H9 (cell line): ENCODE results near the gene CST3. TPM values are rescaled to one million over a fixed set of nuclear protein-coding genes. Genes with fewer than 3 reads are reported as not detected.

Experiments used
- DNase-seq: peaks from one replicate; pipeline ENCODE4 v3.0.0-alpha.2; 2017
- H2AFZ ChIP-seq: one replicate; pipeline ENCODE4 v1.6.1; 2013; ENCODE audit warnings: mild to moderate bottlenecking, low read length, control low read depth, moderate library complexity
- H2AK5ac ChIP-seq: 2 replicates; pipeline ENCODE4 v1.6.1; 2013; ENCODE audit warnings: low read length, control low read depth, mixed read lengths; ENCODE audit not compliant: insufficient read length
- H2BK120ac ChIP-seq: one replicate; pipeline ENCODE4 v1.6.1; 2013; ENCODE audit warnings: low read depth, mild to moderate bottlenecking, low read length, control low read depth, inconsistent platforms; ENCODE audit not compliant: poor library complexity, severe bottlenecking
- H2BK12ac ChIP-seq: 2 replicates; pipeline ENCODE4 v1.6.1; 2013; ENCODE audit warnings: low read length, control low read depth, mixed read lengths, low read depth; ENCODE audit not compliant: insufficient read length
- H2BK15ac ChIP-seq: 2 replicates; pipeline ENCODE4 v1.6.1; 2013; ENCODE audit warnings: low read depth, low read length, control low read depth
- H2BK20ac ChIP-seq: one replicate; pipeline ENCODE4 v1.6.1; 2013; ENCODE audit warnings: low read depth, mild to moderate bottlenecking, low read length, control low read depth, inconsistent platforms; ENCODE audit not compliant: poor library complexity, severe bottlenecking
- H2BK5ac ChIP-seq: 2 replicates; pipeline ENCODE4 v1.6.1; 2013; ENCODE audit warnings: low read length, control low read depth, mixed read lengths; ENCODE audit not compliant: insufficient read length
- H3K14ac ChIP-seq: 2 replicates; pipeline ENCODE4 v1.6.1; 2013; ENCODE audit warnings: low read length, control low read depth; ENCODE audit not compliant: insufficient read depth
- H3K18ac ChIP-seq: 2 replicates; pipeline ENCODE4 v1.6.1; 2013; ENCODE audit warnings: low read depth, mild to moderate bottlenecking, mixed read lengths, low read length, control low read depth; ENCODE audit not compliant: insufficient read length
- H3K23ac ChIP-seq: 2 replicates; pipeline ENCODE4 v1.6.1; 2013; ENCODE audit warnings: low read length, control low read depth, mixed read lengths, low read depth; ENCODE audit not compliant: insufficient read length
- H3K23me2 ChIP-seq: 2 replicates; pipeline ENCODE4 v1.6.1; 2013; ENCODE audit warnings: low read depth, mild to moderate bottlenecking, mixed read lengths, low read length, control low read depth; ENCODE audit not compliant: insufficient read length, poor library complexity, severe bottlenecking
- H3K27ac ChIP-seq: 2 replicates; pipeline ENCODE4 v1.5.1; 2013; ENCODE audit warnings: low read length, control low read depth, mixed read lengths, low read depth; ENCODE audit not compliant: insufficient read length
- H3K27me3 ChIP-seq: 2 replicates; pipeline ENCODE4 v1.6.1; 2013; ENCODE audit warnings: low read length, control low read depth, inconsistent platforms; ENCODE audit not compliant: insufficient read depth
- H3K4ac ChIP-seq: 2 replicates; pipeline ENCODE4 v1.6.1; 2013; ENCODE audit warnings: low read depth, mild to moderate bottlenecking, control low read depth, inconsistent platforms, low read length, moderate library complexity
- H3K4me1 ChIP-seq: 2 replicates; pipeline ENCODE4 v1.6.1; 2013; ENCODE audit warnings: low read length, control low read depth, inconsistent platforms; ENCODE audit not compliant: insufficient read depth
- H3K4me2 ChIP-seq: 2 replicates; pipeline ENCODE4 v1.6.1; 2013; ENCODE audit warnings: low read length, control low read depth, mixed read lengths; ENCODE audit not compliant: insufficient read length, insufficient read depth
- H3K56ac ChIP-seq: 2 replicates; pipeline ENCODE4 v1.6.1; 2013; ENCODE audit warnings: low read depth, mild to moderate bottlenecking, mixed read lengths, low read length, control low read depth; ENCODE audit not compliant: insufficient read length
- H3K79me1 ChIP-seq: 2 replicates; pipeline ENCODE4 v1.6.1; 2013; ENCODE audit warnings: low read depth, mild to moderate bottlenecking, moderate library complexity, low read length, control low read depth, inconsistent platforms; ENCODE audit not compliant: insufficient read depth, poor library complexity, severe bottlenecking
- H3K79me2 ChIP-seq: 2 replicates; pipeline ENCODE4 v1.6.1; 2013; ENCODE audit warnings: low read length, control low read depth, inconsistent platforms; ENCODE audit not compliant: insufficient read depth
- H3K9ac ChIP-seq: 2 replicates; pipeline ENCODE4 v1.6.1; 2013; ENCODE audit warnings: low read length, control low read depth, mixed read lengths; ENCODE audit not compliant: insufficient read length; ENCODE audit errors: extremely low read depth
- H3K9me3 ChIP-seq: one replicate; pipeline ENCODE4 v1.6.1; 2013; ENCODE audit warnings: low read depth, low read length, inconsistent platforms; ENCODE audit not compliant: control insufficient read depth
- H3T11ph ChIP-seq: one replicate; pipeline ENCODE4 v1.6.1; 2013; ENCODE audit warnings: mild to moderate bottlenecking, low read length, control low read depth, inconsistent platforms
- H4K20me1 ChIP-seq: one replicate; pipeline ENCODE4 v1.6.1; 2013; ENCODE audit not compliant: control insufficient read depth, insufficient read length, insufficient read depth
- H4K5ac ChIP-seq: 2 replicates; pipeline ENCODE4 v1.6.1; 2013; ENCODE audit warnings: low read depth, mild to moderate bottlenecking, mixed read lengths, low read length, control low read depth; ENCODE audit not compliant: insufficient read length
- H4K8ac ChIP-seq: replicated peaks from 2 replicates; pipeline ENCODE4 v1.6.1; 2013; ENCODE audit warnings: low read length, control low read depth, mixed read lengths, low read depth; ENCODE audit not compliant: insufficient read length
- H4K91ac ChIP-seq: 2 replicates; pipeline ENCODE4 v1.6.1; 2013; ENCODE audit warnings: low read depth, mild to moderate bottlenecking, moderate library complexity, mixed read lengths, low read length, control low read depth; ENCODE audit not compliant: insufficient read length
- H3K27ac Mint-ChIP-seq, 3 experiments: 2 replicates in 2 of 3; 3 replicates in 1 of 3; pipeline ENCODE4 v1.8.0; 2020 to 2021; ENCODE audit warnings: mixed read lengths in 3 of 3, mild to moderate bottlenecking in 1 of 3, moderate library complexity in 1 of 3
- H3K27me3 Mint-ChIP-seq: 2 replicates; pipeline ENCODE4 v1.8.0; 2021; ENCODE audit warnings: low read depth, mild to moderate bottlenecking, moderate library complexity, mixed read lengths
- H3K36me3 Mint-ChIP-seq, 3 experiments: 2 replicates in 2 of 3; 3 replicates in 1 of 3; pipeline ENCODE4 v1.8.0; 2020 to 2021; ENCODE audit warnings: low read depth in 3 of 3, mixed read lengths in 3 of 3; ENCODE audit not compliant: insufficient read depth in 1 of 3
- H3K4me1 Mint-ChIP-seq, 2 experiments: 2 replicates each; pipeline ENCODE4 v1.8.0; 2020; ENCODE audit warnings: mixed read lengths in 2 of 2
- H3K4me3 Mint-ChIP-seq, 2 experiments: 2 replicates in 1 of 2; 3 replicates in 1 of 2; pipeline ENCODE4 v1.8.0; 2020 to 2021; ENCODE audit warnings: mild to moderate bottlenecking in 2 of 2, mixed read lengths in 2 of 2, moderate library complexity in 1 of 2
- H3K9me3 Mint-ChIP-seq, 2 experiments: 2 replicates in 1 of 2; 3 replicates in 1 of 2; pipeline ENCODE4 v1.8.0; 2020; ENCODE audit warnings: mild to moderate bottlenecking in 2 of 2, mixed read lengths in 2 of 2, moderate library complexity in 1 of 2
- CTCF ChIP-seq: fragments of 200-600 bp; sonication (generic); conservative IDR thresholded peaks from 3 replicates; pipeline ENCODE4 v1.8.0; 2021; ENCODE audit warnings: antibody characterized with exemption, mild to moderate bottlenecking
- WGBS: extraction: QIAGEN DNeasy Blood & Tissue Kit; methylation state at CpG from one replicate; pipeline ENCODE4 v1.1.7; 2013; ENCODE audit warnings: missing lambda C conversion rate, low lambda C conversion rate, mixed read lengths; ENCODE audit not compliant: insufficient read length; ENCODE audit errors: extremely low coverage; 5-methylcytosine and 5-hydroxymethylcytosine counted together
- total RNA-seq: library from RNA; stranded (reverse); gene quantifications from 2 replicates; pipeline ENCODE4 v1.2.1, GENCODE V29; 2021

Gene CST3
- total RNA-seq, 1 experiment from 2014 or later, result 77.2 TPM

GRCh38 chr20:23672158-23672557, 34.4 kb upstream of the CST3 start:
- H3K4ac ChIP-seq, result no peak overlapping the region
- Mint-ChIP-seq H3K9me3 (no peaks in the 10 kb centered on the region), H3K4me1 (no peaks in the 10 kb centered on the region), H3K27ac (no peak overlapping the region), H3K27me3 (peaks cover 2% of the 10 kb centered on the region), H3K36me3 (no peaks in the 10 kb centered on the region), H3K4me3 (no peak overlapping the region)
- no peak overlapping the region for H2BK15ac ChIP-seq
- no peaks in the 10 kb centered on the region for H3K27me3 ChIP-seq
- H3K23ac ChIP-seq, result no peak overlapping the region
- no peak overlapping the region for H3K27ac ChIP-seq
- H3K9me3 ChIP-seq, result no peaks in the 10 kb centered on the region
- H3K14ac ChIP-seq, result no peak overlapping the region
- H3K79me1 ChIP-seq, result no peaks in the 10 kb centered on the region
- H3K23me2 ChIP-seq, result no peaks in the 10 kb centered on the region
- H3K9ac ChIP-seq, result no peak overlapping the region
- no peak overlapping the region for H4K91ac ChIP-seq
- no peak overlapping the region for H2AFZ ChIP-seq
- H4K8ac ChIP-seq, result no peak overlapping the region
- no peak overlapping the region for H2BK5ac ChIP-seq
- no peak overlapping the region for H2BK120ac ChIP-seq
- no peak overlapping the region for H2AK5ac ChIP-seq
- DNase-seq, result no peak
- H3K4me2 ChIP-seq, result no peak overlapping the region
- no CpG with 5 or more reads among the region's 1 CpG for WGBS
- no peak for TF ChIP-seq CTCF
- no peaks in the 10 kb centered on the region for H3K4me1 ChIP-seq
- no peak overlapping the region for H4K5ac ChIP-seq
- no peak overlapping the region for H3K18ac ChIP-seq
- H2BK12ac ChIP-seq, result no peak overlapping the region
- H3K79me2 ChIP-seq, result no peaks in the 10 kb centered on the region
- H3T11ph ChIP-seq, result no peak overlapping the region
- H2BK20ac ChIP-seq, result no peak overlapping the region
- no peak overlapping the region for H3K56ac ChIP-seq
- H4K20me1 ChIP-seq, result no peaks in the 10 kb centered on the region
